SK-N-SH (cell line): ENCODE data around the gene SF3B6.

Experiments
- RFX5 ChIP-seq: IDR thresholded peaks from 2 replicates; pipeline ENCODE4 v1.6.1; 2012; ENCODE audit warnings: mild to moderate bottlenecking, improper control_type of control experiment, low read length
- SMC3 ChIP-seq: IDR thresholded peaks from 2 replicates; pipeline ENCODE4 v1.6.1; 2012; ENCODE audit warnings: low read depth, low read length, improper control_type of control experiment
- TF ChIP-seq, protein P1 (sequence below): fragments of 200-600 bp; sonication (generic); IDR thresholded peaks from 2 replicates; pipeline ENCODE4 v1.6.1; 2017; ENCODE audit warnings: antibody characterized with exemption, mild to moderate bottlenecking, moderate library complexity

DNA sequence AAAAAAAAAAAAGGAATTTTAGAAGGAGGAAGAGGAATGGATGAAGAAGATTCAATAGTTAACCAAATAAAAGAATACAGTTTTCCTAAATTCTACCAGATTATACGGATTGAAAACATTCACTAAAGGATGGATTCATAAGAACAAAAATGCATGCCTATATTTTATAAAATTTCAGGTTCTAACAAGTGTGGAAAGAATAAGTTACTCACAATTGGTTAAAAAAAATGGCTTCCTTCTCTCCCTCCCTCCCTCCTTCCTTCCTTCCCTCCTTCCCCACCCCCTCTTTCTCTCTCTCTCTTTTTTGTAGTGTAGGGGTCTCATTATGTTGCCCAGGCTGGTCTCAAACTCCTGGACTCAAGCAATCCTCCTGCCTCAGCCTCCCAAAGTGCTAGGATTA is 10.1 kb upstream of the SF3B6 start:
- TF ChIP-seq, protein P1, sequence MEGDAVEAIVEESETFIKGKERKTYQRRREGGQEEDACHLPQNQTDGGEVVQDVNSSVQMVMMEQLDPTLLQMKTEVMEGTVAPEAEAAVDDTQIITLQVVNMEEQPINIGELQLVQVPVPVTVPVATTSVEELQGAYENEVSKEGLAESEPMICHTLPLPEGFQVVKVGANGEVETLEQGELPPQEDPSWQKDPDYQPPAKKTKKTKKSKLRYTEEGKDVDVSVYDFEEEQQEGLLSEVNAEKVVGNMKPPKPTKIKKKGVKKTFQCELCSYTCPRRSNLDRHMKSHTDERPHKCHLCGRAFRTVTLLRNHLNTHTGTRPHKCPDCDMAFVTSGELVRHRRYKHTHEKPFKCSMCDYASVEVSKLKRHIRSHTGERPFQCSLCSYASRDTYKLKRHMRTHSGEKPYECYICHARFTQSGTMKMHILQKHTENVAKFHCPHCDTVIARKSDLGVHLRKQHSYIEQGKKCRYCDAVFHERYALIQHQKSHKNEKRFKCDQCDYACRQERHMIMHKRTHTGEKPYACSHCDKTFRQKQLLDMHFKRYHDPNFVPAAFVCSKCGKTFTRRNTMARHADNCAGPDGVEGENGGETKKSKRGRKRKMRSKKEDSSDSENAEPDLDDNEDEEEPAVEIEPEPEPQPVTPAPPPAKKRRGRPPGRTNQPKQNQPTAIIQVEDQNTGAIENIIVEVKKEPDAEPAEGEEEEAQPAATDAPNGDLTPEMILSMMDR: no peak
- TF ChIP-seq SMC3 (no peak), RFX5 (no peak)
